H4 (cell line): ENCODE data around the gene SCFD2. TPM values are rescaled to one million over a fixed set of nuclear protein-coding genes. Genes with fewer than 3 reads are reported as not detected.
"Not testable (repeated sequence)": the region's sequence is repeated elsewhere in the genome, so short reads cannot be mapped to it uniquely, and the experiment has no call there.

ENCODE experiments used
- DNase-seq: peaks from one replicate; pipeline ENCODE4 v3.0.0-alpha.2; 2015; ENCODE audit warnings: low spot score
- total RNA-seq: library from RNA; depleted of rRNA; stranded (reverse); fragments of >200 nt; shearing (Covaris generic); gene quantifications from 2 replicates; pipeline ENCODE4 v1.2.3, GENCODE V29; 2014

The SCFD2 gene
- total RNA-seq, 1 experiment from 2014 or later, result 15.6 TPM

GRCh38 chr4:53238352-53238751 is 127.5 kb downstream of the SCFD2 start:
- DNase-seq, result not testable (repeated sequence)

GRCh38 chr4:53237811-53238210 is 128.1 kb downstream of the SCFD2 start:
- DNase-seq, result not testable (repeated sequence)

DNA sequence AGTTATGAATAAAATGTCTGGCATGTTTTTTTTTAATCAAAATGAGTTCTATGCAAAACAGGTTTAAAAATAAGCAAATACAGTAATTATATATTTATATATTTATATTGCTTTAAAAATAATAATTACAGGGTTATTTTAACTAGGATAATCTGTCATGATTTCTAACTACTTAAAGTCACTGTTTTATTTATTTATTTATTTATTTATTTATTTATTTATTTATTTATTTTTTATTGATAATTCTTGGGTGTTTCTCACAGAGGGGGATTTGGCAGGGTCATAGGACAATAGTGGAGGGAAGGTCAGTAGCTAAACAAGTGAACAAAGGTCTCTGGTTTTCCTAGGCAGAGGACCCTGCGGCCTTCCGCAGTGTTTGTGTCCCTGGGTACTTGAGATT is 129.2 kb downstream of the SCFD2 start:
- DNase-seq, result not testable (repeated sequence)

- DNase-seq, result no peak
These were observed 130.3 kb downstream of the SCFD2 start for GRCh38 chr4:53235547-53235946.

DNA sequence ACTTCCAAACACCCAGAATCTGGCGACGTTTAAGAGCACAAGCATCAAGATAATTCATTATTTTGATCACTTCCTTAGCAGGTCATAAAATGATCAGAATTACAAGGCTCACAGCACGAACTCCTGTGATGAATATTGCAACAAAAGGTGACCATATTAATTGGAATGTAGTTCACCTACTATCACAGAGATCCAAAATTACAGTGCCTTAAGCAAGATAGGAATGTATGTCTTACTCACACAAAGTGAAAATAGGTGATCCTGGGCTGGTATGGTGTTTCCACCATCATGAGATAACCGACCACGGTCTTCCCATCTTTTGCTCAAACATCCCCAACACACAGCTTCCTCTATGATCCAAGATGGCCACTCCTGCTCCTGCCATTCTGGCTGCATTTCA is 131.2 kb downstream of the SCFD2 start:
- DNase-seq, result no peak

DNA sequence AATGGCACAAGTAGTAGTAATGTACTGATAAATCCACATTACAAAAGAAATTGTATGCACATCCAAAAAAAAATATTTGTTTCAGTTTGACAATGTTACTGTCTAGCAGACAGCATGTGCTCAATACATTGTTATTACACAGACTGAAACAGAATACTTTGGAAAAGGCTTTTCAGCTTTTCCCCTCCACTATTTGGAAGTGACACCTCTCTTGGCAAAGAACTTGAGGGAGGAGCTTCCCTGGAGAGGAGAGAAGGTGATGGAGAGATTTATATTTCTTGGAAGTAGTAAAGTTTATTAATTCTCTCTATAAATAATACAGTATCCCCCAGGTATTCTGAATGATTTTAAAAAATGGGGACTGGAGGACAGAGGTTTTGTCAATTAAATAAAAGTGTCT is 131.8 kb downstream of the SCFD2 start:
- DNase-seq, result no peak

DNA sequence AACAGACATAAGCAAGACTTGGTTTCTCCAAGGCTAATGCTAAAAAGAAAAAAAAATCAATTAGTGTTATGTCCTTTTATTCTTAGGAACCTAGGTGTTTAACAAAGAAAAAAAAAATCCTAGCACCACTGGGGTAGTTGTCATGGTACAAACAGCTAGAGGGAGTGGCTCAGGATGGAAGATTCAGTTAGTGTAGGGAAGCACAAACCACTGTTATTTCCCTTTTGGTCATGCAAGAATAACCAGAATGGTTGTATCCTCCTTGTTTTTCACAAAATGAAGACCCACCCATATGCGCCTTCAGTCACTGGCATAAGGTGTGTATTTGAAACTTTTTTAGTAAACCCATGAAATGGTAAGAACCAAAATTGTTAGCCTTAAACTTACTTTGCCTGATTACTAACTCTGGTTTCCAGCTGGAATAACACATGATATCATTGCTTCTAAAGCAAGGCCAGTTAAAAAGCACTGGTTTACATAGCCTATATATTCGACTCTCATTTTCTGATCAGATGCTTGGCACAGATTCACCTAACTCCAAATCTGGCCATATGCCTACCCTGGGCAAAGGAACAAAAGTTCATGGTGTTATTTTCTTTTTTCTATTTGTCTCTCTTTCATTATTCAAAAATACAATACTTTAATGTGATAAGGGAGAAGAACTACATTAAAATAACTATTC is 132.6 kb downstream of the SCFD2 start:
- no peak for DNase-seq

- DNase-seq, result no peak
These were observed 133.5 kb downstream of the SCFD2 start for GRCh38 chr4:53232371-53232770.

- no peak for DNase-seq
These were observed 137.8 kb downstream of the SCFD2 start for GRCh38 chr4:53228036-53228435.

DNA sequence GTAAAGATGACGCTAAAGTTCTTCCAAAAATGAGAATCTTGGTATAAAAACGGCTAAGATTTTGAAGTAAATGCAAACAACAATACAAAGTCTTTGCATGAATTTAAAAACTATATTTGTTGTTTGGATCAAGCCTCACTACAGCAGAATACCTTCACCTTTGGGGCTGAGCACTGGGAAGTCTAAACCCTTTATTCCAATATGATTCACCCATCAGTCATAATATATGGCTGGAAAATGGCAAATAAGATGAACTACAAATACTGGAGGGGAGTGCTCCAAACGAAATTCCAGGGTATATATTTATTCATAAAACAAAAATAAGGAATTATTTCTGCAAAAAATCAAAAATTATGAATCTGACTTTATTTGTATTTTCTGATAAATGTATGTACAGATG is 138.4 kb downstream of the SCFD2 start:
- DNase-seq, result no peak

DNA sequence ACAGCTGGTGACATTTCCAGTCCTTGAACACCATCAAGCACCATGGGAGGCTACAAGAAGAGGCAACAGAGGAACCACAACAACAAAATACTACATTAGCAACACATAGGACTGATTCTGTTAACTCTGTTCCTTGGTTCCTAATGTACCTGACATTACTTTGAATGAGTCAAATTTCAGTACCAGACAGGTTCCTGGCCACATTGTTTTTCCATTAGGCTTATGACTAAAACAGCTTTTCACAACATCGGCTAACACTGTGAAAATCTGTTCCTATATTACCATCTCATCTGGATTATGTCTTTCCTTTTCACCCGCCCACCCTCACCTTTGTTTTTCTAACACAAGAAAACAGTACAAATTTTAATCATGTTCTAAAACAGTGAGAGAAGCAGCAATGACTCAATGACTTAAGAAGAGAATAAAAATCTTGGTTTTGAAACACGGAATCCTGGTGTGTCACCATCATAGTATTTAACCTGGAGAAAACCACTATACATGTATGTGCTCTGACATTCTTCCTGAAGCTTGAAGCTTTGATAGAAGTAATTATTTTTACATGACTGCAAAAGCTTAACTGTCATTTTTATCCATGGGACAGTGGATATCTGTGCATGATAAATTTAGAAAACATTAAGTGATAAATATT is 143.9 kb downstream of the SCFD2 start:
- no peak for DNase-seq

DNA sequence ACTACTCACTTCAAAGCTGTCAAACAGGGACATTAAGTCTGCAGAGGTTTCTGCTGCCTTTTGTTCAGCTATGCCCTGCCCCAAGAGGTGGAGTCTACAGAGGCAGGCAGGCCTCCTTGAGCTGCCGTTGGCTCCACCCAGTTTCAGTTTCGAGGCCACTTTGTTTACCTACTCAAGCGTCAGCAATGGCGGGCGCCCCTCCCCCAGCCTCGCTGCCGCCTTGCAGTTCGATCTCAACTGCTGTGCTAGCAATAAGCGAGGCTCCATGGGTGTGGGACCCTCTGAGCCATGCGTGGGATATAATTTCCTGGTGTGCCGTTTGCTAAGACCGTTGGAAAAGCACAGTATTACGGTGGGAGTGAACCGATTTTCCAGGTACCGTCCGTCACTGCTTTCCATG is 146.7 kb downstream of the SCFD2 start:
- DNase-seq, result not testable (repeated sequence)

DNA sequence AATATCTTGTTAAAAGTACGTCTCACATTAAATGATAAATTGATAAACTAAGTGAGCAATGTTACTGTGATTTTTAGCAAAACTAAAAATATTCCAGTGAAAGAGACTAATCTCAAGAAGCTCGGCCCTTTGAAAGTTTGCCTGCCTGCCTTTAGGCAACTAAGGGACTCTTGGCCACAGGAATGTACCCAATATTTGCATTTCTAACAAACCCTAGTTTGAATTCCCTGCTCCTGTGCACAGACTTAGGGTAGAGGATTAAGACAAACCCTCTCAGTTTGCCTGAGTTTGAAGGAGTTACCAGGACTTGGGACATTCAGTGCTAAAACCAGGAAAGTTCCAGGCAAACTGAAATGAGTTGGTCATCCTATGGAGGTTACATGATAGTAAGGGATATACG is 157.1 kb downstream of the SCFD2 start:
- no peak for DNase-seq

DNA sequence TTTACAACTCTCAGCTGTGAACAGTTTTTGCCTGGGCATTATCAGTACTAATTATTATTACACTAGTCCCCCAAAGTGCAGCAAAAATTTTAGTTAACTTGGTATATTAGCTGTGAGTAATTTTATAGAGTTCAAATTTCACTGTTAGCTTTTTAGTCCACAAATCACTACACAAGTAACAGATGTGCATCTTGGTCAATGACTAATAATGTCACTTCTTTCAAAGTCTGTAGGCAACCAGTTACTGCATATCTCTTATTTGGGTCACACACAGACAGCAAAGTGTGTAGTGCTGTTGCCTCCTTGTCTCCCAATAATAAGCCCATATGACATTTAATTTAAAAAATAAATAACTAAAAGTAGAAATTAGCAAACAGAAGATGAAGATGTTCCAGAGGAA is 159.9 kb downstream of the SCFD2 start:
- no peak for DNase-seq

GRCh38 chr4:53199356-53199755 is 166.5 kb downstream of the SCFD2 start:
- DNase-seq, result no peak

DNA sequence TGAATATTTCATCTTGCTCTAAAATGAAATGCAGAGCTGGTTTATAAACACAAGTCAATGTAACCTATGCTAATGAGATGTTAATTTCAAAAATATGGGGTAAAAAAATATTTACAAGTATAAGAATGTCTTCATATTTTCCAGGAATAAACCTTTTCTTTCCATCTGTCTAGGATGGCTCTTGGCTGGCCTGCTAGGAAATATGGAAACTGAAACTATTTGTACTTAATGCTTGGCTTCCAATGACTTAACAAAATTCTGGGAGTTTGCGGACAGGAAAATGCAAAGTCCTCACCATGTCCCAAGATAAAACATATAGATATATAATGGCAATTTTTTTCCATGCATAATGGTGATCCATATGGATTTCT is 168.1 kb downstream of the SCFD2 start:
- DNase-seq, result peak; percentile 33

- DNase-seq, result peak; percentile 79
These were observed 168.7 kb downstream of the SCFD2 start for GRCh38 chr4:53196882-53197771.

DNA sequence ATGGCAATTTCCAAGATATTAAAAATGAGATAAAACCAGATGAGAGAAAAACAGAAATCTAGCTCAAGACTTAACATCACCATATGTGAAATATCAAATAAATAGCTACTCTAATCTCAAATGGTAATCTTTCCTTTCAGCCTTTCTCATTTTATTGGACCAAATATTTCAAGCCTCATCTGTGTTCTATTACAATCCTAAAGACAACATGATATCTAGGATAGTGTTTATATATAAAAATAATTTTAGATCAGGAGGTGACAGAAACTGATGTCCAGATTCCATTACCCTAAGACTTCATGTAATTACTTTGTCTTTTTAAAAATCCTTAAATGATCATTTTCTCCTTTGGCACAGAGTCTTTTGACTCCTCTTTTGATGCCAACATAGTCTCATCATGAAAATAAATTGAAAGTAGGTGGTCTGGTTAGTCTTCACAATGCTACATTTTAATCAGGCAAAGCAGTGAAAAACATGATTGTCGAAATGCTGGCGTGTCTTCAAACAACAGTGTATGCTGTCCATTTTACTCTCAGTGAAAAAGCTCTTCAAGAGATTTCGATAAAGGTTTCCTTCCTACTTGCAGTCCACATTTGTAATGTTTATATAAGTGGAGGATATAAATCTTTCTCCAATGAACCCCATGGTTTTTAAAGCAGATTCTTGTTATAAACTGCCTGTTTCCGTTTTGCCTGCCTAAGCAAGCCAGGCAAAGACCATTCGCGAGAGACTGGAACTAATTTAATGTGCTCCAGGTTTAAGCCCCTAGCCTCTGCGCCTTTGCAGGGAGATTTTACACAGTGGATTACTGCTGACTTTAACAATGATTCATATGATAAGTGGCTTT is 169.8 kb downstream of the SCFD2 start:
- no peak for DNase-seq

- no peak for DNase-seq
These were observed 171.1 kb downstream of the SCFD2 start for GRCh38 chr4:53194727-53195126.

GRCh38 chr4:53193111-53193510 is 172.8 kb downstream of the SCFD2 start:
- no peak for DNase-seq

DNA sequence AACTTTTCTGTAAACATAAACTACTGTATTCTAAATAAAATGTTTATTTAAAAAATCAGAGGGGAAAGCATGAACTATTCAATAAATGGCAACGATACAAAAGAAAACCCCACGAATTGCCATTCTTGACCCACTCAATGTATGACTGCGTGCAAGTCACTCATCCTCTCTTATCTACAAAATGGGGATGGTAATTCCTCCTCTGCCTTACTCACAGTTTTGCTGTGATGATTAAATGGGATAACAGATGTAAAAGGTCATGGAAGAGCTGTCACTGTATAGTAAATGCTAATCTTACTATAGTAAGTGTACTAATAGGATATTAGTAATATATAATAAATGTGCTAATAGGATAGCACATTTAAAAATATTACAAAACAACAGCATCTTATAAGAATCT is 173.4 kb downstream of the SCFD2 start:
- DNase-seq, result no peak

- no peak for DNase-seq
These were observed 173.9 kb downstream of the SCFD2 start for GRCh38 chr4:53191997-53192396.
